SK-N-MC (cell line): ENCODE data around the gene B4GALNT1.
"Not testable (repeated sequence)": the region's sequence is repeated elsewhere in the genome, so short reads cannot be mapped to it uniquely, and the experiment has no call there.

Experiments used
- EZH2 ChIP-seq: fragments of 200-600 bp; sonication (generic); IDR thresholded peaks from one replicate; pipeline ENCODE4 v1.6.1; 2017; ENCODE audit warnings: antibody characterized with exemption
- POLR2AphosphoS5 ChIP-seq: IDR thresholded peaks from 2 replicates; pipeline ENCODE4 v1.6.1; 2012; ENCODE audit warnings: mild to moderate bottlenecking, low read depth, low read length, borderline replicate concordance

DNA sequence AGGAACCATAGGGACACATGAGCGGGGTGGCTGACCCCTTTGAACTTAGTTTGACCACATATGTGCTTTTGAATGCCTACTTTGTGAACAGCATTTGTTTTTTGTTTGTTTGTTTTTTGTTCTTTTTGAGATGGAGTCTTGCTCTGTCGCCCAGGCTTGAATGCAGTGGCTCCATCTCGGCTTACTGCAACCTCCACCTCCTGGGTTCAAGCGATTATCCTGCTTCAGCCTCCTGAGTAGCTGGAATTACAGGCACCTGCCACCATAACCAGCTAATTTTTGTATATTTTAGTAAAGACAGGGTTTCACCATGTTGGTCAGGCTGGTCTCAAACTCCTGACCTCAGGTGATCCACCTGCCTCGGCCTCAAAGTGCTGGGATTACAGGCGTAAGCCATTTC, 14.6 kb downstream of the B4GALNT1 start:
- TF ChIP-seq POLR2AphosphoS5, EZH2: not testable (repeated sequence)
